Smooth muscle cell (in vitro differentiated cells): ENCODE data around the gene RENBP. TPM values are rescaled to one million over a fixed set of nuclear protein-coding genes. Genes with fewer than 3 reads are reported as not detected.

ENCODE experiments used
- DNase-seq: peaks from one replicate; lab custom pipeline; 2025; ENCODE audit not compliant: unreplicated experiment; lab: John Stamatoyannopoulos, UW
- H2AFZ ChIP-seq: fragments of 200-600 bp; sonication (generic); 2 replicates; pipeline ENCODE4 v1.6.0; 2016; ENCODE audit warnings: antibody characterized with exemption, low read depth, mild to moderate bottlenecking
- H3F3A ChIP-seq: fragments of 200-600 bp; sonication (generic); 2 replicates; pipeline ENCODE4 v1.6.0; 2017; ENCODE audit warnings: antibody characterized with exemption, low read depth
- H3K27ac ChIP-seq: fragments of 200-600 bp; sonication (generic); 2 replicates; pipeline ENCODE4 v1.5.1; 2016; ENCODE audit warnings: low read depth, mild to moderate bottlenecking
- H3K27me3 ChIP-seq: fragments of 200-600 bp; sonication (generic); 2 replicates; pipeline ENCODE4 v1.6.1; 2016; ENCODE audit warnings: low read depth, mild to moderate bottlenecking
- H3K36me3 ChIP-seq: fragments of 200-600 bp; sonication (generic); 2 replicates; pipeline ENCODE4 v1.5.1; 2016; ENCODE audit warnings: low read depth
- H3K4me1 ChIP-seq: fragments of 200-600 bp; sonication (generic); 2 replicates; pipeline ENCODE4 v1.5.1; 2016; ENCODE audit warnings: low read depth
- H3K4me2 ChIP-seq: fragments of 200-600 bp; sonication (generic); 2 replicates; pipeline ENCODE4 v1.6.0; 2016; ENCODE audit warnings: mild to moderate bottlenecking
- H3K4me3 ChIP-seq: fragments of 200-600 bp; sonication (generic); 2 replicates; pipeline ENCODE4 v1.5.1; 2016; ENCODE audit warnings: mild to moderate bottlenecking
- H3K79me2 ChIP-seq: fragments of 200-600 bp; sonication (generic); 2 replicates; pipeline ENCODE4 v1.6.0; 2016; ENCODE audit warnings: low read depth, mild to moderate bottlenecking
- H3K9ac ChIP-seq: fragments of 200-600 bp; sonication (generic); 2 replicates; pipeline ENCODE4 v1.6.0; 2016; ENCODE audit warnings: low read depth
- H3K9me3 ChIP-seq: fragments of 200-600 bp; sonication (generic); replicated peaks from 2 replicates; pipeline ENCODE4 v1.5.1; 2016; ENCODE audit warnings: low read depth
- H4K20me1 ChIP-seq: fragments of 200-600 bp; sonication (generic); 2 replicates; pipeline ENCODE4 v1.6.0; 2016; ENCODE audit warnings: low read depth
- WGBS: methylation state at CpG from one replicate; pipeline ENCODE4 v1.1.7; 2016; ENCODE audit warnings: low lambda C conversion rate; 5-methylcytosine and 5-hydroxymethylcytosine counted together
- polyA plus RNA-seq: library from polyadenylated mRNA; unstranded; fragments of >200 nt; fragmentation: Nextera tagmentation; extraction: Ambion mirVana; gene quantifications from 2 replicates; pipeline ENCODE4 v1.2.1, GENCODE V29; 2016
- total RNA-seq: library from RNA; depleted of rRNA; stranded (reverse); fragments of >200 nt; gene quantifications from 2 replicates; pipeline ENCODE4 v1.2.3, GENCODE V29; 2014
- TF ChIP-seq, protein P1 (sequence below): fragments of 200-600 bp; sonication (generic); IDR thresholded peaks from 2 replicates; pipeline ENCODE4 v1.5.1; 2017; ENCODE audit warnings: borderline replicate concordance, mild to moderate bottlenecking, antibody characterized with exemption; ENCODE audit not compliant: insufficient read depth, poor library complexity, severe bottlenecking

RENBP gene
- total and polyA plus RNA-seq, 2 experiments from 2014 or later = 0.11 TPM; not detected in 1

DNA sequence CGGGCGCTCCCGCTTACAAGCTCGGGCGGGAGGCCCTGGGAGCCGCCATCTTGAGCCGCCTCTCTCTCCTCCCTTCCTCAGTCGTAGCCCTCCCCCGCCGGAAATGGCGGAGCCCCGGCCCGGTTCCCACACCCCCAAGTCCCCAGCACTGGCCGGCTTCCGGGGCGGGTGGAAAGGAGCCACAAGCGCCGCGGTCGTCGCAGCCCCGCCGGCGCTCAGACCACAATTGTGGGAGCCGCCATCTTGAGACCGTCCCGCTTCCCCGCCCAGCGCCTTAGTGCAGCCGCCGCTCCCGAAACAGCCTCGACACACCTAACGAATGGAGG lies 26.6 kb upstream of the RENBP start:
- Histone ChIP-seq H3K9ac (peak overlapping the region; percentile 99), H4K20me1 (peaks cover 45% of the 10 kb centered on the region), H3K79me2 (peaks cover 37% of the 10 kb centered on the region), H2AFZ (no peak overlapping the region), H3F3A (no peaks in the 10 kb centered on the region), H3K36me3 (no peaks in the 10 kb centered on the region), H3K4me2 (peak overlapping the region; percentile 80), H3K27me3 (no peaks in the 10 kb centered on the region), H3K4me1 (no peaks in the 10 kb centered on the region), H3K4me3 (peak overlapping the region; percentile 72), H3K27ac (peak overlapping the region; percentile 99), H3K9me3 (no peaks in the 10 kb centered on the region)
- WGBS = 53% methylated on average over 17 of the region's 34 CpGs
- DNase-seq = peak; percentile 49
- TF ChIP-seq, protein P1, sequence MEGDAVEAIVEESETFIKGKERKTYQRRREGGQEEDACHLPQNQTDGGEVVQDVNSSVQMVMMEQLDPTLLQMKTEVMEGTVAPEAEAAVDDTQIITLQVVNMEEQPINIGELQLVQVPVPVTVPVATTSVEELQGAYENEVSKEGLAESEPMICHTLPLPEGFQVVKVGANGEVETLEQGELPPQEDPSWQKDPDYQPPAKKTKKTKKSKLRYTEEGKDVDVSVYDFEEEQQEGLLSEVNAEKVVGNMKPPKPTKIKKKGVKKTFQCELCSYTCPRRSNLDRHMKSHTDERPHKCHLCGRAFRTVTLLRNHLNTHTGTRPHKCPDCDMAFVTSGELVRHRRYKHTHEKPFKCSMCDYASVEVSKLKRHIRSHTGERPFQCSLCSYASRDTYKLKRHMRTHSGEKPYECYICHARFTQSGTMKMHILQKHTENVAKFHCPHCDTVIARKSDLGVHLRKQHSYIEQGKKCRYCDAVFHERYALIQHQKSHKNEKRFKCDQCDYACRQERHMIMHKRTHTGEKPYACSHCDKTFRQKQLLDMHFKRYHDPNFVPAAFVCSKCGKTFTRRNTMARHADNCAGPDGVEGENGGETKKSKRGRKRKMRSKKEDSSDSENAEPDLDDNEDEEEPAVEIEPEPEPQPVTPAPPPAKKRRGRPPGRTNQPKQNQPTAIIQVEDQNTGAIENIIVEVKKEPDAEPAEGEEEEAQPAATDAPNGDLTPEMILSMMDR = no peak

DNA sequence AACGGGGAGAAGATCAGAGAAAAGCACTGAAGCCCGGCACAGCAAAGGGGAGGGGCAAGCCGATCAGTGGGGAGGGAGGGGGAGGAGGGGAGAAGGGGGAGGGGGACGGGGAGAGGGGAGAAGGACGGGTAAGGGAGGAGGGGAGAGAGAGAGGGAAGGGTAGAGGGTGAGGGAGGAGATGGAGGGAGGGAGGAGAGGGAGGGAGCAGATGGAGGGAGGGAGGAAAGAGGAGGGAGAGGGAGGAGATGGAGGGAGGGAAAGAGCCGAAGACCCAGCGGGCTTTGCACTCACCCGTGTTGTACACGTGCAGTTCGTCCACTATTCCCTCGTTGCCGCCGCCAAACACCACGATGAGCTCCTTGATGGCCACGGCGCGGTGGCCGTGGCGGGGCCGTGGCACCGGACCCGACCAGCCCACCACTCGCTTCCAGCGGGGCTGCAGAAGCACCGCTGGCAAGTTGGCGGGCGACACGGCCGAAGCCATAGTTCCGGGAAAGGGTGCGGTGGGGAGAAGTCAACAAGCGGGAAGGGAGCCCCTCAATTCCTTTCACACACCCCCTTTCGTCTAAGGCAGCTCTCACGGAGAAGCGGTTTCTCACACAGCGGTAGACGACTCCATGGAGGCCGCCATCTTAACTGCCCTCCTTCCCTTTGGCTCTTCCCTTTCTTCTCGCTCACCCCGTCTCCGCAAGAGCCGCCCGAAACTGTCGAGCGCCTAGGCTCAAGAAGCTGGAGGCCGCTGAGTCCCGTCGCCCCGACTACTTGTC lies 26.1 kb upstream of the RENBP start:
- peaks cover 50% of the 10 kb centered on the region for H4K20me1 ChIP-seq

DNA sequence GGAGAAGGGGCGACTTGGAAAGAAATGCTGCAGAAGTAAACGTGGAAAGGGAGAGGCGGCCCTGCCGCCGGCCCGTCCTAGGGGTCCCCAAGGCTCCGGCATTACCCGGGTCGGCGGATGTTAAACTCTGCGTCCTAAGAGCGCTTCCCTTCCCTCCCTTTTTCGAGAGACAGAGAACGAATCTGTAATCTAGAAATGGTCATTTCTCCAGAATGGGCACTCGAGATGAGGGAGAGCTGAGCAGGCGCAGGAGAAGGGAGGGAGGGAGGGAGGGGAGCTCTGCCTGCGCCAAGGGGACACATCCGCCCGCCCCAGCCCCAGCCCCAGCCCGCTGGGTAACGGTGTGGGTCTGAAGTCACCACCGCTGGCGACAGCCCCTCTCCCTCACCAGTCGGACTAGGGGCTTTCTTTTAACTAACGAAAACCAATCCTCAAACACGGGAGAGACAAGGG lies 25.5 kb upstream of the RENBP start:
- peak overlapping the region; percentile 84 for H3K4me2 ChIP-seq
- H3K9me3 ChIP-seq = no peaks in the 10 kb centered on the region
- H3K4me3 ChIP-seq = peak overlapping the region; percentile 72
- no peak overlapping the region for H2AFZ ChIP-seq
- H3K36me3 ChIP-seq = no peaks in the 10 kb centered on the region
- H3K27ac ChIP-seq = peak overlapping the region; percentile 1
- WGBS = 41% methylated on average over 19 of the region's 26 CpGs
- TF ChIP-seq, protein P1 = no peak
- DNase-seq = no peak
- no peaks in the 10 kb centered on the region for H3K4me1 ChIP-seq
- H3F3A ChIP-seq = no peaks in the 10 kb centered on the region
- peaks cover 48% of the 10 kb centered on the region for H3K79me2 ChIP-seq
- H3K9ac ChIP-seq = no peak overlapping the region
- peaks cover 56% of the 10 kb centered on the region for H4K20me1 ChIP-seq
- H3K27me3 ChIP-seq = no peaks in the 10 kb centered on the region

More for the DNA sequence above, 26.1 kb upstream of the RENBP start:
- no peaks in the 10 kb centered on the region for H3K9me3 ChIP-seq
- DNase-seq = no peak
- H3F3A ChIP-seq = no peaks in the 10 kb centered on the region
- no peaks in the 10 kb centered on the region for H3K27me3 ChIP-seq
- H2AFZ ChIP-seq = no peak overlapping the region
- no peaks in the 10 kb centered on the region for H3K4me1 ChIP-seq
- H3K79me2 ChIP-seq = peaks cover 42% of the 10 kb centered on the region
- H3K4me3 ChIP-seq = peak overlapping the region; percentile 72
- no peaks in the 10 kb centered on the region for H3K36me3 ChIP-seq
- H3K27ac ChIP-seq = peak overlapping the region; percentile 99
- TF ChIP-seq, protein P1 = no peak
- H3K4me2 ChIP-seq = peak overlapping the region; percentile 84
- WGBS = 45% methylated on average over 39 of the region's 49 CpGs
- peak overlapping the region; percentile 99 for H3K9ac ChIP-seq
